ENCODE data around the gene CERS5. TPM values are rescaled to one million over a fixed set of nuclear protein-coding genes. Genes with fewer than 3 reads are reported as not detected.
A peak's percentile ranks its signal among the peaks of the same experiment; 100 is the strongest.
"Not testable (repeated sequence)": the region's sequence is repeated elsewhere in the genome, so short reads cannot be mapped to it uniquely, and the experiment has no call there.

Gene CERS5
- total RNA-seq, 1 donor from 2014 or later: 7.3 TPM

GRCh38 chr12:50188875-50189575, 21.9 kb upstream of the CERS5 start:
- intact Hi-C loops (cut with DNase I): loop anchor here (10.0 kb wide), 1 partner anchor 126 kb away; no protein-coding TSS in a partner anchor
- DNase-seq (no peak), ATAC-seq (ENCODE audit: poor library complexity) (no peak)

DNA sequence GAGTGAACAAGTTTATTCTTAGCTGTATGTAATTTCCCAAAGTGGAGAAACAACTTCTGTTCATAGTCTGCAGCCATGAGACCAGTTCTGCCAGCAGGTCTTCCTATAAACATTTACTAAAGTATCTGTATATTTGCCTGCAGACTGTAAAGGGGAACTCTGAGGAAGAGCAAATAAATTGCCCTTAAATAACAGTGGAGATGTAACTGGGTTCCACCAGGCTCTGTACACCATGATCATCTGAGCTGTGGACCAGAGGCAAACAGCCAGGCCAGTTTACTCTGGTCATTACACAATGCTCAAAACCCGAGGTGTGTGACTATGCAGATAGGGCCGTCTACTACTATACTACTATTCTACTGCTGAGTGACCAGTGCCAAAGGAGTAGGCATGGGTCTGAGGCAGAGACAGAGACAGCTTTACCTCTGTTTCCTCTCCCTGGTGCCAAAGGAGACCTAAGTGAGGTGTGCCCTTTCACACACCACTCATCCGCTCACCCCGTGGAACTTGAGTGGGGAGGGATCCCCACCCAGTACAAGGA, 21.1 kb upstream of the CERS5 start:
- intact Hi-C loops (cut with DNase I): loop anchor here (10.0 kb wide), 1 partner anchor 126 kb away; no protein-coding TSS in a partner anchor

GRCh38 chr12:50187084-50187900, 20.1 kb upstream of the CERS5 start:
- no peak for DNase-seq
- intact Hi-C loops (cut with DNase I): loop anchor here (10.0 kb wide), 1 partner anchor 128 kb away; no protein-coding TSS in a partner anchor
- ATAC-seq (ENCODE audit: poor library complexity): no peak

More for the DNA sequence above, 21.1 kb upstream of the CERS5 start:
- ATAC-seq (ENCODE audit: poor library complexity): peak; percentile 36
- no peak for DNase-seq

DNA sequence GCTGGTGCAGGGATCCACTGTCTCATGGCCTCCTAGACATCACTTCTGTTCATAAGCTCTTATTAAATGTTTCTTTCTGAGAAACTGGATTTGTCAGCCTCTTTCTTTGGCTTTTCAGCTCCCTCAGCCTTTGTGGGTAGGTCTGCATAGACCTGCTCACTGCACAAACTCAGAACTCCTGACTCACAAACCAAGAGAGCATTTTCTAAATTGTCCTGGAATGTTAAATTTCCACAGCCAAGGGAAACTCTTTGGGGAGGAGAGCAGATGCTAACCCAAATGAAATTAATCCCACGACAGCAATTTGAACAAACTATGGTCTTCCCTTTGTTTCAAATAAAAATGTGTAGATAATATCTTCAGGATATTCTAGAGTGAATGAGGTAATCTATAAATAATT, 19.5 kb upstream of the CERS5 start:
- DNase-seq (no peak), ATAC-seq (ENCODE audit: poor library complexity) (no peak)
- intact Hi-C loops (cut with DNase I): loop anchor here (10.0 kb wide), 1 partner anchor 128 kb away; no protein-coding TSS in a partner anchor

DNA sequence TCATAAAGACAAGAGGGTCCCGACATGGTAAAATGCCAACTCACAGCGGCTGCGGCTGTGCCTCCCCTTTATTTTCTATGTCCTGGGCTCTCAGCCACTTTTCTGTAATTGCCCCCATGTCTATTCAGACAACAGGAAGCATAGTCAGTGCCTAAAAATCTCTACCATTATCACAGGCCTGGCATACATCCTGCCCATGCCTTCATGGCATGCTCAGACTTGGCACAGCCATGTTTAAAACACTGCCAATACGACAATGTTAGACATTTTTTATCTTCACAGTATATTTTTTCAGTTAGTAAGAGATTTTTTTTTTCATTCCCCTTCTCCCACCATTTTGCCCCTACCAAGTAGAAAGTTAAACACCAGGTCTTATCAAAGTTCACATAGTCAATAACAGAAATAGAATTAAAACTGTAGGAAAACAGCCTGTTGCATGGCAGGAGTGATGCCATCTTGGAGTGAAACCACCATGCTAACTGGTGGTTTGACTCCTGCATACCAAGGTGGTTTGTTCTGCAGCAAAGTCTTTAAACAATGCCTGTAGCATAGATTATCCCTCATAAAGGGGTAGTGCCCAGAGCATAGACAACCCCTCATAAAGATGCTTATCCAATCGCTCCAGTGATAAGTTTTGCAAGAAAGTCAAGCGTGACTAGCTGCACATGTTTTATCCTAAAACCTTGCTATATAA, 18.9 kb upstream of the CERS5 start:
- no peak for DNase-seq
- intact Hi-C loops (cut with DNase I): loop anchor here (10.0 kb wide), 1 partner anchor 129 kb away; no protein-coding TSS in a partner anchor
- ATAC-seq (ENCODE audit: poor library complexity): no peak

- ATAC-seq (ENCODE audit: poor library complexity): no peak
- intact Hi-C loops (cut with DNase I): loop anchor here (10.0 kb wide), 1 partner anchor 129 kb away; no protein-coding TSS in a partner anchor
Measured at GRCh38 chr12:50185301-50185895, 18.2 kb upstream of the CERS5 start.

GRCh38 chr12:50184261-50184660, 17.1 kb upstream of the CERS5 start:
- ATAC-seq (ENCODE audit: poor library complexity) (no peak), DNase-seq (no peak)
- intact Hi-C loops (cut with DNase I): loop anchor here (10.0 kb wide), 1 partner anchor 131 kb away; no protein-coding TSS in a partner anchor

More at GRCh38 chr12:50185301-50185895, 18.2 kb upstream of the CERS5 start:
- no peak for DNase-seq

GRCh38 chr12:50182461-50182860, 15.3 kb upstream of the CERS5 start:
- intact Hi-C loops (cut with DNase I): loop anchor here (10.0 kb wide), 1 partner anchor 132 kb away; no protein-coding TSS in a partner anchor

DNA sequence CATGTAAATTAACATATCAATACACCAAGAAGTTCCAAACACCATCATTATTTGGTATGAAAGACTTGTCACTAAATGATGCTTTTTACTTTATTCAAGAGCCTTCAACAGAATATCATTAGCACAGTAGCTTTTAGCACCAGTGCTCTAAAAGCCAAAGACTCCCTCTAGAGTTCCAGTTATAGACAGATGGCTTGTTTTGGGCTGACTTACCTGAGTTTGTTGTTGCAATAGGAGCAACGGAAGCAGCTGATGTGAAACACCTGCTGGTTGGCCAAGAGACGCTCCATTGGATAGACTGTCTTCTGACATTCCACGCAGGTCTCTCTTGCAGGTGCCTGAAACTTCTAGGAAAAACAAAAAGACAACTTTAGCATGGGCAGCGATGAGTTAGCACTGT, 14.5 kb upstream of the CERS5 start:
- ATAC-seq (ENCODE audit: poor library complexity): no peak
- no peak for DNase-seq
- intact Hi-C loops (cut with DNase I): loop anchor here (10.0 kb wide), 1 partner anchor 133 kb away; no protein-coding TSS in a partner anchor

More at GRCh38 chr12:50182461-50182860, 15.3 kb upstream of the CERS5 start:
- ATAC-seq (ENCODE audit: poor library complexity): peak; percentile 29
- DNase-seq: no peak

DNA sequence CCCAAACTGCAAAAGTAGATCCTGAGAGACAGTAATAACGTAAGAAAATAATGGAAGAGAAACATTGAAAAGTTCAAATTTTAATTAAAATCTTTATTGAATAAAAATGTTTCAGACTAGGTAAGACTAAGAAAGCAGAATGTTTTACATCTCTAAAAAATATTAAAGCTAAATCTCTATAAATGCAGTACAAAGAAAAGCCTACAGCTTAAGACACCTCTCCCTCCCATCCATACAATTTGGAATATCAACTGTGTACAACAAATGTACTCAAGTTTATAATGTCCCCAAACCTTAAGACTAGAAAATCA, 8.5 kb upstream of the CERS5 start:
- no peak for DNase-seq
- intact Hi-C loops (cut with DNase I): loop anchor here (5.0 kb wide), 1 partner anchor 103 kb away; no protein-coding TSS in a partner anchor
- ATAC-seq (ENCODE audit: poor library complexity): no peak

DNA sequence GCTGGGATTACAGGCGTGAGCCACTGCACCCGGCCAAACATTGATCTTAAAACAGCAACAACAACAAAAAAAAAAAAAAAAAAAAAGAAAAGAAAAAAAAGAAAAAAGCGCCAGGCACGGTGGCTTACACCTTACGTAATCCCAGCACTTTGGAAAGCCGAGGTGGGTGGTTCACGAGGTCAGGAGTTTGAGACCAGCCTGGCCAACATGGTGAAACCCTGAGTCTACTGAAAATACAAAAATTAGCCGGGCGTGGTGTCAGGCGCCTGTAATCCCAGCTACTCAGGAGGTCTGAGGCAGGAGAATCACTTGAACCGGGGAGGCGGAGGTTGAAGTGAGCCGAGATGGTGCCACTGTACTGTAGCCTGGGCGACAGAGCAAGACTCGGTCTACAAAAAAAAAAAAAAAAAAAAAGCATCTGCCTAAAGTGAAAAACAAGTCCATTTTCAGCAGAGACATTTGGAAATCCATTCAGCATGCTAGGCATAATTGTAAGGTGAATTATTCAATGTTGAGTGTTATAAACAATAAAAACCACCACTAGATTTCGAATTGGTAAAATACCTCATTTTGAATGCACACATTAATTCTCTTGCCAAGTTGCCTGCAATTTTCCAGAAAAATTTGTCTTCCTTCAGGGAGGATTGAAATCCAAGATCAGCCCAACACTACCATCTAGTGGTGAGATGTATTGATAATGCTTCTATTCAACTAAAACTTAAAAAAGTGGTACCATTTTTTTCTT, 8.0 kb upstream of the CERS5 start:
- ATAC-seq (ENCODE audit: poor library complexity) (peak; percentile 61), DNase-seq (no peak)
- intact Hi-C loops (cut with DNase I): loop anchor here (5.0 kb wide), 1 partner anchor 103 kb away; no protein-coding TSS in a partner anchor

DNA sequence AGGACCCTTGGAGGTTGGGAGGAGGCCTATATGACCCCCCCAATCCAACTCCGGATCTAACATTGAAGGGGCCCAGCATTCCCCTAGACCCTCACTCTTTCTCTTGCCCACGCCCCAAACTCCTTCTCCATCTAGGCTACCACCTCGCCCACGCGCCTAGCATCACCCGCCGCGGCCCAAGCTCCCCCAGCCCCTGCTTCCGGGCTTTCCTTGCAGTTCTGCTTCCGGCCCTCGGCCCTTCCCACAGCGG, 445 bp downstream of the CERS5 start:
- intact Hi-C loops (cut with DNase I): loop anchor here (5.0 kb wide), 1 partner anchor 79 kb away; the partner anchor contains the start of gene SMARCD1
- ATAC-seq (ENCODE audit: poor library complexity) (no peak), DNase-seq (no peak)

- ATAC-seq (ENCODE audit: poor library complexity): no peak
- intact Hi-C loops (cut with DNase I): loop anchor here (5.0 kb wide), 1 partner anchor 78 kb away; the partner anchor contains the start of gene SMARCD1
- DNase-seq: no peak
Measured at GRCh38 chr12:50164963-50165362, 2.2 kb downstream of the CERS5 start.

- intact Hi-C loops (cut with DNase I): no loop called here
- ATAC-seq (ENCODE audit: poor library complexity): no peak
Measured at GRCh38 chr12:50162230-50162629, 4.9 kb downstream of the CERS5 start.

GRCh38 chr12:50160643-50161042, 6.5 kb downstream of the CERS5 start:
- ATAC-seq (ENCODE audit: poor library complexity) (no peak), DNase-seq (no peak)
- intact Hi-C loops (cut with DNase I): no loop called here

More at GRCh38 chr12:50162230-50162629, 4.9 kb downstream of the CERS5 start:
- DNase-seq: no peak

DNA sequence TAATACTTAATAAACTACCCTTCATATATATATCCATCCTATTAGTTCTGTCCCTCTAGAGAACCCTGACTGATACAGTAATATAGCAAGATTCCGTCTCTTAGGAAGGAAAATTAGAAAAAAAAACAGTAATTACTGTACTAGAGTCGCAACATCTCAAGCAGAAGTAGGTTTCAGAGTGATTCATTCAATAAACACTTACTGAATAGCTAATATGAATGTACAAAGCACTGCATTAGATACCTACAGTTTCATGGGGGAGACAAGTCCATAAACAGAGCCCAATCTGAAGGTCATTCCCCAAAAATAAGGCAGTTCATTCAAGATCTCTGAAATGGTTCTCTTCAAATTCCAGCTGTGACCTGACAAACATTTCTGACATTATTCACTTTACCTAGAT, 9.9 kb downstream of the CERS5 start:
- no peak for DNase-seq
- no peak for ATAC-seq (ENCODE audit: poor library complexity)
- intact Hi-C loops (cut with DNase I): no loop called here

DNA sequence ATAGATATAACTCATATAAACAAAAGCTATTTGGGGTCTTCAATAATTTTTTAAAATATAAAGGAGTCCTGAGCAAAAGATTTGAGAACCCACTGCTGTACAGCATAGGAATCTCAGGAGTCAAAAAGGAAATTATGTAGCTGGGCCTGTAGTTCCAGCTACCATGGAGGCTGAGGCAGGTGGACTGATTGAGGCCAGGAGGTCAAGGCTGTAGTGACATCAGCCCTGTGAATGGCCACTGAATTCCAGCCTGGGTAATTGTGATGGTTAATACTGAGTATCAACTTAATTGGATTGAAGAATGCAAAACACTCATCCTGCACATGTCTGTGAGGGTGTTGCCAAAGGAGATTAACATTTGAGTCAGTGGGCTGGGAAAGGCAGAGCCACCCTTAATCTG, 10.5 kb downstream of the CERS5 start:
- intact Hi-C loops (cut with DNase I): no loop called here
- no peak for ATAC-seq (ENCODE audit: poor library complexity)
- DNase-seq: no peak

GRCh38 chr12:50154947-50155346, 12.2 kb downstream of the CERS5 start:
- DNase-seq; ATAC-seq (ENCODE audit: poor library complexity); intact Hi-C loops (cut with DNase I): not testable (repeated sequence)
